Right atrium auricular region (tissue), 2 donors: Measurements from ENCODE around the gene RAB40B. TPM values are rescaled to one million over a fixed set of nuclear protein-coding genes. Genes with fewer than 3 reads are reported as not detected.
"Not testable (repeated sequence)": the region's sequence is repeated elsewhere in the genome, so short reads cannot be mapped to it uniquely, and the experiment has no call there.

Source experiments
- DNase-seq: peaks from one replicate; pipeline ENCODE4 v3.0.0-alpha.2; 2019; ENCODE audit warnings: low spot score
- H3K27ac ChIP-seq, 2 donors: fragments of 200-600 bp; sonication (generic); 1 replicate in 1 of 2; 2 replicates in 1 of 2; pipeline ENCODE4 v1.5.1; 2016 to 2019
- H3K27me3 ChIP-seq, 2 donors: fragments of 200-600 bp; sonication (generic); one replicate each; pipeline versions ENCODE4 v1.5.1 to v1.6.0; 2017 to 2019
- H3K36me3 ChIP-seq: fragments of 200-600 bp; sonication (generic); one replicate; pipeline ENCODE4 v1.5.1; 2016
- H3K4me1 ChIP-seq, 2 donors: fragments of 200-600 bp; sonication (generic); one replicate each; pipeline versions ENCODE4 v1.5.1 to v1.6.0; 2017 to 2019
- H3K4me3 ChIP-seq, 2 donors: fragments of 200-600 bp; sonication (generic); 1 replicate in 1 of 2; 2 replicates in 1 of 2; pipeline ENCODE4 v1.5.1; 2017 to 2019; ENCODE audit warnings: mild to moderate bottlenecking in 1 of 2, moderate library complexity in 1 of 2
- H3K9me3 ChIP-seq, 2 donors: fragments of 200-600 bp; sonication (generic); one replicate each; pipeline ENCODE4 v1.5.1; 2019
- total RNA-seq, 2 donors: library from RNA; depleted of rRNA; stranded (reverse); fragments of >200 nt; gene quantifications; one replicate each; pipeline ENCODE4 v1.1.0, GENCODE V29; 2016
- TF ChIP-seq, protein P1 (sequence below), 2 donors: fragments of 200-600 bp; sonication (generic); IDR thresholded peaks; one replicate each; pipeline ENCODE4 v1.5.1; 2019; ENCODE audit warnings: antibody characterized with exemption in 2 of 2

RAB40B gene
- total RNA-seq, 2 donors from 2014 or later, result 10.2 to 20.8 TPM

DNA sequence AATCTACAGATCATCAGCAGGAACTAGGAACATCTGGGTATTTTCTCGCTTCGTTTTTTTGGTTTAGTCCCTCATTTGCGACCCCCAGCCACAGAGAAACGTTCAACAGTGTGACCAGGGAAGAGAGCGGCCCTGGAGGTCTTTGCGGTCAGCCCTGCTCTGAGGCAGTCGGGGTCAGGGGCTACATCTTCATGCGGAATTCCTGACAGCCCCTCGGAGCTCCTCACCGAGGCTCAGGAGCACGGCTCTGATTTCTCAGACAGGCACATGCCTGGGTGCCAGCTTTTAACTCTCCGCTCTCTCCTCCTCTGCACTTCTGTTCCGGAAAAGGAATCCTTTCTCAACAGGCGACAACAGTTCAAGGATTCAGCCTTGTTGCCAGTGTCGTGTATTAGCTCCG is 42.2 kb downstream of the RAB40B start:
- H3K9me3 ChIP-seq, result no peaks in the 10 kb centered on the region
- H3K27me3 ChIP-seq, result no peaks in the 10 kb centered on the region
- no peak for DNase-seq
- H3K27ac ChIP-seq, result no peak overlapping the region
- TF ChIP-seq, protein P1, sequence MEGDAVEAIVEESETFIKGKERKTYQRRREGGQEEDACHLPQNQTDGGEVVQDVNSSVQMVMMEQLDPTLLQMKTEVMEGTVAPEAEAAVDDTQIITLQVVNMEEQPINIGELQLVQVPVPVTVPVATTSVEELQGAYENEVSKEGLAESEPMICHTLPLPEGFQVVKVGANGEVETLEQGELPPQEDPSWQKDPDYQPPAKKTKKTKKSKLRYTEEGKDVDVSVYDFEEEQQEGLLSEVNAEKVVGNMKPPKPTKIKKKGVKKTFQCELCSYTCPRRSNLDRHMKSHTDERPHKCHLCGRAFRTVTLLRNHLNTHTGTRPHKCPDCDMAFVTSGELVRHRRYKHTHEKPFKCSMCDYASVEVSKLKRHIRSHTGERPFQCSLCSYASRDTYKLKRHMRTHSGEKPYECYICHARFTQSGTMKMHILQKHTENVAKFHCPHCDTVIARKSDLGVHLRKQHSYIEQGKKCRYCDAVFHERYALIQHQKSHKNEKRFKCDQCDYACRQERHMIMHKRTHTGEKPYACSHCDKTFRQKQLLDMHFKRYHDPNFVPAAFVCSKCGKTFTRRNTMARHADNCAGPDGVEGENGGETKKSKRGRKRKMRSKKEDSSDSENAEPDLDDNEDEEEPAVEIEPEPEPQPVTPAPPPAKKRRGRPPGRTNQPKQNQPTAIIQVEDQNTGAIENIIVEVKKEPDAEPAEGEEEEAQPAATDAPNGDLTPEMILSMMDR (IDR thresholded peaks at IDR 0.05), result no peak
- no peak overlapping the region for H3K4me3 ChIP-seq
- peaks cover 17% of the 10 kb centered on the region for H3K36me3 ChIP-seq
- no peaks in the 10 kb centered on the region for H3K4me1 ChIP-seq

DNA sequence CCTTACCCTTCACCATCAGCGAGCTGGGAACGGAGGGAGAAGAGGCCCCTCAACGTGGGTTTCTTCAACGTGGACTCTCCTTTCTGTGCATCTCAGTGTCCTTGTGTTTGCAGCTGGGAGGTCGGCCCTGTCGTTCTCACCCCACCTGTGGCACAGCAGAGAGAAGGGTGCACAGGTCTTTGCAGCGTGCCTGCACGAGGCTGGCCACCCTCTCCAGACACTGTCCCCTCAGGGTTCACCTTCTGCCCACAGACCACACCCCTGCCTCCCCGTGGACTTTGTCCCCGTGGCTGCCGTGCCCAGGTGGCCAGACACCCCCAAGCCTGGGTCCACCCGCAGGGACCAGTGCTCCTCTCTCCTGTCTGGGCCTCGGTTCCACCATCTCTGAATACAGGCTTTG is 43.0 kb downstream of the RAB40B start:
- peaks cover 17% of the 10 kb centered on the region for H3K36me3 ChIP-seq
- DNase-seq, result no peak
- H3K27ac ChIP-seq, result peak overlapping the region in 1 of 2 donors; percentile 19
- TF ChIP-seq, protein P1 (IDR thresholded peaks at IDR 0.05), result no peak
- no peaks in the 10 kb centered on the region for H3K27me3 ChIP-seq
- no peak overlapping the region for H3K4me3 ChIP-seq
- H3K4me1 ChIP-seq, result no peaks in the 10 kb centered on the region
- no peaks in the 10 kb centered on the region for H3K9me3 ChIP-seq

DNA sequence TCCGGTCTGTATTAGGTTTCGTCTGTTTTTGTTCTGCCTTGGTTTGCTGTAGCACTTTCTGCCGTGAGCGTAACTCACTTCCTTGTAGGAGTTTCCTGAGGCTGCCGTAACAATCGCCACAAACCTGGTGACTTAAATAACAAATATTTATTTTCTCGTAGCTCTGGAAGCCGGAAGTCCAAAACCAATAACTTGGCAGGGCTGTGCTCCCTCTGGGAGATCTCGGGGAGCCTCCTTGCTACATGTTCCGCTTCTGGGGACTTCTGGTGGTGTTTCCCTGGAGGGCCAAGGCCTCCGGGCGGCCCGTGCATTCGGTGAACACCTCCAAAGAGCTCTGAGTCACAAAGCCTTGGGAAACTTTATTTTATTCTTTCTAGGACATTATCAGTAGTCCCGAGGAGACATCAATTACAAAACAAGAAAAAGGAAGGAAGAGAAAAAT is 43.4 kb downstream of the RAB40B start:
- H3K27me3 ChIP-seq, result no peaks in the 10 kb centered on the region
- no peaks in the 10 kb centered on the region for H3K9me3 ChIP-seq
- H3K4me1 ChIP-seq, result no peaks in the 10 kb centered on the region
- no peak overlapping the region for H3K4me3 ChIP-seq
- H3K36me3 ChIP-seq, result peaks cover 17% of the 10 kb centered on the region
- TF ChIP-seq, protein P1 (IDR thresholded peaks at IDR 0.05), result no peak
- peak overlapping the region; percentile 19 to 35 for H3K27ac ChIP-seq
- no peak for DNase-seq

DNA sequence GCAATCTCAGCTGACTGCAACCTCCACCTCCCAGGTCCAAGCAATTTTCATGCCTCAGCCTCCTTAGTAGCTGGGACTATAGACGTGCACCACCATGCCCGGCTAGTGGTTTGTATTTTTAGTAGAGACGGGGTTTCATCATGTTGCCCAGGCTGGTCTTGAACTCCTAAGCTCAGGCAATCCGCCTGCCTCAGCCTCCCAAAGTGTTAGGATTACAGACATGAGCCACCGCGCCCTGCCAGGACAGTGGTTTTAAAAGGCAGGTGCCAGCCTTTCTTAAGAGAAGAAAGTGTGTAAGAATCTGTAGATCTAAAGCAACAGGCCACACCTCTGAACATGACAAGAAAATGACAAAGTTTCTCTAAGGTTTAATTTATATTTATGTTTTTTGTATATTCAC is 43.9 kb downstream of the RAB40B start:
- H3K9me3 ChIP-seq, H3K4me3 ChIP-seq, H3K4me1 ChIP-seq, H3K27me3 ChIP-seq, DNase-seq: not testable (repeated sequence)
- H3K27ac ChIP-seq, result peak overlapping the region; percentile 19 to 35
- H3K36me3 ChIP-seq, result peaks cover 13% of the 10 kb centered on the region

DNA sequence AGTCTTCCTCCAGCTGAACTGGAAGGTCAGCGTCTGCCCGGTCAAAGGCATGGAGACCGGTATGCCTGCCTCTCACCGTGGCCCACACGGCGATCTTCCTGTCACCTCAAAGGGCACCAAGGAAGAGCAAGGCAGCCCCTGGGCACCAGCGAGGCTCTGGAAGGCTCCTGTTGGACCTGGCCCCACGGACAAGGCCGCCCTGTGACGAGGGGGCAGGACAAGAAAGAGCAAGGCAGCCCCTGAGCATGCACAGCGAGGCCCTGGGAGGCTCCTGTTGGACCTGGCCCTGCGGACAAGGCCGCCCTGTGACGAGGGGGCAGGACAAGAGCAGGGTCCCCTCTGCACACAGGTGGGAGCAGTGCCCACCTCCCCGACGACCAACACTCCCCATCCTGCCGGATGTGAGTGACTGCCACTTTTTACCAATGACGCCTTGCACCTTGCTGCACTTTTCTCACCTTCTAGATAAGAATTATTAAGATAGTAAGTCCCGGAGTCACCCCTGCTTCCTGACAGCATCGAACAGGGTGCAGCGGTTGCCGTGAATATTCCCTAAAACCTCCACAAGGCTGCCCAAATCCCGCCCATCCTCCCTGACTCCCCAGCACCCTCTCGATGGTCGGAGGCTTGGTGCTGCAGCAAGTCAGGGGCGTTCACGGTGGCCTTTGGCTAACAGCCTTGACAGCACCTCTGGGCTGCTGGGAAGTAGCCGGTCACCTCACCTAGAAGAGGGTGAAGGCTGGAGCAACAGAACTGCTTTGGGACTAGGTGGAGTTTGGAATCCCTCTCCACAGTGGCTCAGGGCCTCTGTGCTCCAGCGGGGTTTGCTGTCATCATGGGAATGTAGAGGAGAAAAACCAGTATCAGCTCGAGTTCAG is 44.6 kb downstream of the RAB40B start:
- TF ChIP-seq, protein P1 (IDR thresholded peaks at IDR 0.05), result no peak
- Histone ChIP-seq H3K4me3 (no peak overlapping the region), H3K4me1 (peaks cover 0 to 3% of the 10 kb centered on the region in 2 donors), H3K27me3 (no peaks in the 10 kb centered on the region), H3K36me3 (peaks cover 6% of the 10 kb centered on the region), H3K9me3 (no peaks in the 10 kb centered on the region), H3K27ac (no peak overlapping the region)
- DNase-seq, result no peak

DNA sequence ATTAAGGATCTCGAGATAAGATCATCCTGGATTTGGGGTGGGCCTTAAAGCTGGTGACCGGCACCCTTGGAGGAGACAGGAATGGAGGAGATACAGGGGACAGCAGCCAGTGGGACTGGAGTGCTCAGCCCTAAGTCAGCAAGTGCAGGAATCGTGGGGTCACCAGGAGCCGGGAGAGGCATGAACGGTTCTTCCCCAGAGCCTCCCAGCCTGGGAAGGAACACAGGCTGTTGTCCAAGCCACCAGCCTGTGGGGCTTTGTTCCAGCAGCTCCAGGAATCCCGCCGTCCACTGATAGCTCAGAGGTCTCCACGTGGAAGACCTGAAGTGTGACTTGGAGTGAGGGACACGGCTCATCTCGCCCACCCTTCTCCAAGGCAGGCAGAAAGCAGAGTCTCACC is 47.8 kb downstream of the RAB40B start:
- H3K27me3 ChIP-seq, result no peaks in the 10 kb centered on the region
- no peak overlapping the region for H3K27ac ChIP-seq
- no peak overlapping the region for H3K4me3 ChIP-seq
- peaks cover 0 to 20% of the 10 kb centered on the region in 2 donors for H3K4me1 ChIP-seq
- DNase-seq, result no peak
- TF ChIP-seq, protein P1 (IDR thresholded peaks at IDR 0.05), result no peak
- H3K36me3 ChIP-seq, result no peaks in the 10 kb centered on the region
- H3K9me3 ChIP-seq, result no peaks in the 10 kb centered on the region
